SK-N-SH treated with all-trans-retinoic acid at 6 μM for 48 hours (cell line): Measurements from ENCODE around the gene PHRF1.

Source experiments
- BACH2 ChIP-seq: fragments of 250-450 bp; sonication (Bioruptor Pico); IDR thresholded peaks from 2 replicates; pipeline ENCODE4 v1.9.0; 2021; ENCODE audit warnings: mild to moderate bottlenecking, borderline replicate concordance
- CSDC2 ChIP-seq: fragments of 250-450 bp; sonication (Bioruptor Pico); IDR thresholded peaks from 2 replicates; pipeline ENCODE4 v1.5.0; 2020; ENCODE audit warnings: mild to moderate bottlenecking, moderate library complexity
- ISL1 ChIP-seq: fragments of 250-450 bp; sonication (Bioruptor Pico); IDR thresholded peaks from 2 replicates; pipeline ENCODE4 v2.1.2; 2022; ENCODE audit warnings: mild to moderate bottlenecking, moderate library complexity
- PPARA ChIP-seq: fragments of 250-450 bp; sonication (Bioruptor Pico); IDR thresholded peaks from 2 replicates; pipeline ENCODE4 v1.5.0; 2020; ENCODE audit warnings: mild to moderate bottlenecking, borderline replicate concordance
- TCF4 ChIP-seq: fragments of 250-450 bp; sonication (Bioruptor Pico); IDR thresholded peaks from 2 replicates; pipeline ENCODE4 v1.8.0; 2021; ENCODE audit warnings: mild to moderate bottlenecking, moderate library complexity, borderline replicate concordance
- ZC3H10 ChIP-seq: fragments of 250-450 bp; sonication (Bioruptor Pico); IDR thresholded peaks from 2 replicates; pipeline ENCODE4 v1.5.1; 2021; ENCODE audit warnings: mild to moderate bottlenecking, moderate library complexity
- ZFP30 ChIP-seq: fragments of 450-650 bp; formaldehyde crosslinking; IDR thresholded peaks from 2 replicates; pipeline ENCODE4 v1.5.0; 2022; ENCODE audit warnings: mild to moderate bottlenecking, moderate library complexity
- ZNF565 ChIP-seq: fragments of 450-650 bp; formaldehyde crosslinking; conservative IDR thresholded peaks from 2 replicates; pipeline ENCODE4 v1.5.0; 2020; ENCODE audit warnings: low read depth, mild to moderate bottlenecking, moderate library complexity
- TF ChIP-seq, protein P1 (sequence below): fragments of 250-450 bp; sonication (Bioruptor Pico); IDR thresholded peaks from 2 replicates; pipeline ENCODE4 v1.8.0; 2021; ENCODE audit warnings: low read depth, mild to moderate bottlenecking, moderate library complexity, borderline replicate concordance
- TF ChIP-seq, protein P2 (sequence below): fragments of 250-450 bp; sonication (Bioruptor Pico); IDR thresholded peaks from 2 replicates; pipeline ENCODE4 v1.8.0; 2020; ENCODE audit warnings: mild to moderate bottlenecking, moderate library complexity, borderline replicate concordance
- TF ChIP-seq, protein P3 (sequence below): fragments of 250-450 bp; sonication (Bioruptor Pico); IDR thresholded peaks from 2 replicates; pipeline ENCODE4 v1.5.1; 2020; ENCODE audit warnings: low read depth, mild to moderate bottlenecking, moderate library complexity

DNA sequence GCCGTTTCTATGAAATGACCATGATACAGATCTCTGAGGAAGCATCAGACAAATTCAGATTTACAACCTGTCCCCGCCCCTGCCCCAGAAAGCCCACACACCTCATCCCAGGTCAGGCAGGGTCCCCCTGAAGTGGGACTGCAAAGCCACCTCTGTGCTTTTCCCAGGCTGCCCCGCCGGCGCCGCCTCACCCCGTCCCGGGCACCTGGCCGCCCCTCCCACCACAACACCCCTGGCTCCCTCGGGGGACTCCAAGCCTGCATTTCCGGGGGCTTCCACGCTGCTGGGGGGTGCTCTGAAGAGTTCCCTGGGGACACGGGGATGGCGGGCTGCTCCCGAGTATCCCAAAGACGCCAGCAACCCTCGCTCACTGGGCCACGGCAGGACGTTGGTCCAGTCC lies 84.0 kb downstream of the PHRF1 start:
- TF ChIP-seq ZFP30 (CRISPR knock-in tag) (no peak), PPARA (no peak), ISL1 (no peak), CSDC2 (CRISPR knock-in tag) (no peak), ZNF565 (no peak), BACH2 (CRISPR knock-in tag) (no peak), ZC3H10 (no peak), TCF4 (CRISPR knock-in tag) (no peak)
- TF ChIP-seq, protein P1, sequence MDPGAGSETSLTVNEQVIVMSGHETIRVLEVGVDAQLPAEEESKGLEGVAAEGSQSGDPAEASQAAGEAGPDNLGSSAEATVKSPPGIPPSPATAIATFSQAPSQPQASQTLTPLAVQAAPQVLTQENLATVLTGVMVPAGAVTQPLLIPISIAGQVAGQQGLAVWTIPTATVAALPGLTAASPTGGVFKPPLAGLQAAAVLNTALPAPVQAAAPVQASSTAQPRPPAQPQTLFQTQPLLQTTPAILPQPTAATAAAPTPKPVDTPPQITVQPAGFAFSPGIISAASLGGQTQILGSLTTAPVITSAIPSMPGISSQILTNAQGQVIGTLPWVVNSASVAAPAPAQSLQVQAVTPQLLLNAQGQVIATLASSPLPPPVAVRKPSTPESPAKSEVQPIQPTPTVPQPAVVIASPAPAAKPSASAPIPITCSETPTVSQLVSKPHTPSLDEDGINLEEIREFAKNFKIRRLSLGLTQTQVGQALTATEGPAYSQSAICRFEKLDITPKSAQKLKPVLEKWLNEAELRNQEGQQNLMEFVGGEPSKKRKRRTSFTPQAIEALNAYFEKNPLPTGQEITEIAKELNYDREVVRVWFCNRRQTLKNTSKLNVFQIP (CRISPR knock-in tag): no peak
- TF ChIP-seq, protein P2, sequence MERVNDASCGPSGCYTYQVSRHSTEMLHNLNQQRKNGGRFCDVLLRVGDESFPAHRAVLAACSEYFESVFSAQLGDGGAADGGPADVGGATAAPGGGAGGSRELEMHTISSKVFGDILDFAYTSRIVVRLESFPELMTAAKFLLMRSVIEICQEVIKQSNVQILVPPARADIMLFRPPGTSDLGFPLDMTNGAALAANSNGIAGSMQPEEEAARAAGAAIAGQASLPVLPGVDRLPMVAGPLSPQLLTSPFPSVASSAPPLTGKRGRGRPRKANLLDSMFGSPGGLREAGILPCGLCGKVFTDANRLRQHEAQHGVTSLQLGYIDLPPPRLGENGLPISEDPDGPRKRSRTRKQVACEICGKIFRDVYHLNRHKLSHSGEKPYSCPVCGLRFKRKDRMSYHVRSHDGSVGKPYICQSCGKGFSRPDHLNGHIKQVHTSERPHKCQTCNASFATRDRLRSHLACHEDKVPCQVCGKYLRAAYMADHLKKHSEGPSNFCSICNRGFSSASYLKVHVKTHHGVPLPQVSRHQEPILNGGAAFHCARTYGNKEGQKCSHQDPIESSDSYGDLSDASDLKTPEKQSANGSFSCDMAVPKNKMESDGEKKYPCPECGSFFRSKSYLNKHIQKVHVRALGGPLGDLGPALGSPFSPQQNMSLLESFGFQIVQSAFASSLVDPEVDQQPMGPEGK: no peak
- TF ChIP-seq, protein P3, sequence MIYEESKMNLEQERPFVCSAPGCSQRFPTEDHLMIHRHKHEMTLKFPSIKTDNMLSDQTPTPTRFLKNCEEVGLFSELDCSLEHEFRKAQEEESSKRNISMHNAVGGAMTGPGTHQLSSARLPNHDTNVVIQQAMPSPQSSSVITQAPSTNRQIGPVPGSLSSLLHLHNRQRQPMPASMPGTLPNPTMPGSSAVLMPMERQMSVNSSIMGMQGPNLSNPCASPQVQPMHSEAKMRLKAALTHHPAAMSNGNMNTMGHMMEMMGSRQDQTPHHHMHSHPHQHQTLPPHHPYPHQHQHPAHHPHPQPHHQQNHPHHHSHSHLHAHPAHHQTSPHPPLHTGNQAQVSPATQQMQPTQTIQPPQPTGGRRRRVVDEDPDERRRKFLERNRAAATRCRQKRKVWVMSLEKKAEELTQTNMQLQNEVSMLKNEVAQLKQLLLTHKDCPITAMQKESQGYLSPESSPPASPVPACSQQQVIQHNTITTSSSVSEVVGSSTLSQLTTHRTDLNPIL (CRISPR knock-in tag): no peak
